HL-60 (cell line): ENCODE measurements around the gene KLC1.

Source experiments
- DNase-seq, 2 experiments: peaks; one replicate each; pipeline ENCODE4 v3.0.0-alpha.2; 2010 to 2020; ENCODE audit warnings: low read depth in 1 of 2, low spot score in 1 of 2
- H3K27ac ChIP-seq: fragments of 250-450 bp; sonication (Bioruptor Pico); replicated peaks from 2 replicates; pipeline ENCODE4 v1.5.1; 2020; ENCODE audit warnings: mild to moderate bottlenecking, moderate library complexity
- H3K27me3 ChIP-seq: fragments of 250-450 bp; sonication (Bioruptor Pico); 2 replicates; pipeline ENCODE4 v1.5.1; 2021; ENCODE audit warnings: mild to moderate bottlenecking, moderate library complexity; ENCODE audit not compliant: insufficient read depth, poor library complexity, severe bottlenecking
- H3K4me3 ChIP-seq: replicated peaks from 2 replicates; pipeline ENCODE4 v1.5.1; 2011; ENCODE audit warnings: mild to moderate bottlenecking, control low read depth, low read length; ENCODE audit not compliant: insufficient read depth
- CTCF ChIP-seq: IDR thresholded peaks from one replicate; pipeline ENCODE4 v1.5.1; 2011; ENCODE audit warnings: low read length, control low read depth, inconsistent platforms; ENCODE audit not compliant: insufficient read depth
- GABPA ChIP-seq: IDR thresholded peaks from 2 replicates; pipeline ENCODE4 v1.6.1; 2012; ENCODE audit warnings: low read depth
- POLR2AphosphoS5 ChIP-seq: IDR thresholded peaks from 2 replicates; pipeline ENCODE4 v1.6.1; 2012; ENCODE audit warnings: low read depth
- REST ChIP-seq: IDR thresholded peaks from 2 replicates; pipeline ENCODE4 v1.6.1; 2012; ENCODE audit warnings: low read depth; ENCODE audit not compliant: insufficient replicate concordance
- SPI1 ChIP-seq: IDR thresholded peaks from 2 replicates; pipeline ENCODE4 v1.6.1; 2012; ENCODE audit warnings: low read depth, mild to moderate bottlenecking, borderline replicate concordance

KLC1 gene

GRCh38 chr14:103731916-103732867 lies 103.2 kb downstream of the KLC1 start:
- Histone ChIP-seq H3K27ac (no peak overlapping the region), H3K27me3 (no peaks in the 10 kb centered on the region)
- TF ChIP-seq POLR2AphosphoS5 (no peak), REST (no peak), SPI1 (no peak), CTCF (no peak), GABPA (no peak)

GRCh38 chr14:103732868-103733620 lies 104.0 kb downstream of the KLC1 start:
- H3K27me3 ChIP-seq = no peaks in the 10 kb centered on the region
- DNase-seq = no peak
- no peak for TF ChIP-seq REST
- TF ChIP-seq CTCF = no peak
- TF ChIP-seq POLR2AphosphoS5 = no peak
- TF ChIP-seq GABPA = no peak
- no peak for TF ChIP-seq SPI1
- H3K27ac ChIP-seq = no peak overlapping the region
- no peak overlapping the region for H3K4me3 ChIP-seq

More at GRCh38 chr14:103731916-103732867, 103.2 kb downstream of the KLC1 start:
- H3K4me3 ChIP-seq = no peak overlapping the region
- no peak for DNase-seq

- Histone ChIP-seq H3K4me3 (no peak overlapping the region), H3K27me3 (no peaks in the 10 kb centered on the region), H3K27ac (no peak overlapping the region)
- TF ChIP-seq REST (no peak), POLR2AphosphoS5 (no peak), CTCF (no peak), SPI1 (no peak), GABPA (no peak)
- no peak for DNase-seq
These were observed 104.6 kb downstream of the KLC1 start for GRCh38 chr14:103733651-103734050.
